A549 (cell line): ENCODE results near the gene EFTUD2. TPM values are rescaled to one million over a fixed set of nuclear protein-coding genes. Genes with fewer than 3 reads are reported as not detected.

Experiments
- ATAC-seq, 2 experiments: fragments of 200-7000 bp in 1 of 2; fragments of >200 bp in 1 of 2; cut with Nextera tagmentation in 1 of 2; cut with Tn5 transposase in 1 of 2; 3 replicates each; pipeline versions ENCODE4 v1.8.0 to v1.9.1; 2018 to 2020; ENCODE audit warnings: mild to moderate bottlenecking in 1 of 2, moderate library complexity in 1 of 2
- CTCF ChIA-PET: fragments of 300-600 bp; sonication (Branson Sonifier 250); formaldehyde crosslinking; extraction: SDS; loops from one replicate; lab custom pipeline; 2021; ENCODE audit warnings: antibody characterized with exemption, inconsistent platforms; lab: Yijun Ruan, JAX
- POLR2A ChIA-PET: fragments of 350-600 bp; formaldehyde crosslinking; extraction: SDS; loops from one replicate; lab custom pipeline; 2021; ENCODE audit warnings: antibody characterized with exemption, inconsistent platforms; lab: Yijun Ruan, JAX
- DNase-seq, 2 experiments: peaks; one replicate each; pipeline versions ENCODE4 v3.0.0 to v3.0.0-alpha.2; 2011 to 2016; ENCODE audit warnings: low read depth in 1 of 2, low spot score in 1 of 2
- FAIRE-seq: peaks from 2 replicates; lab custom pipeline; 2011; peaks lifted over from hg19 to GRCh38; lab: Jason Lieb, UNC
- H3K27ac ChIP-seq, 2 experiments: fragments of >200 bp; sonication (Bioruptor Twin); formaldehyde crosslinking; 3 replicates each; pipeline ENCODE4 v1.5.1; 2016 to 2017
- H3K4me1 ChIP-seq: fragments of >200 bp; sonication (Bioruptor Twin); formaldehyde crosslinking; 3 replicates; pipeline ENCODE4 v1.6.1; 2016
- H3K4me2 ChIP-seq: fragments of >200 bp; sonication (Bioruptor Twin); formaldehyde crosslinking; 3 replicates; pipeline ENCODE4 v1.6.1; 2016
- H3K4me3 ChIP-seq: fragments of >200 bp; sonication (Bioruptor Twin); formaldehyde crosslinking; 3 replicates; pipeline ENCODE4 v1.5.1; 2016
- H3K9me3 ChIP-seq: fragments of >200 bp; sonication (Bioruptor Twin); formaldehyde crosslinking; 3 replicates; pipeline ENCODE4 v1.6.1; 2016
- CHD4 ChIP-seq: fragments of 200-600 bp; sonication (generic); IDR thresholded peaks from 2 replicates; pipeline ENCODE4 v1.6.1; 2016; ENCODE audit warnings: antibody characterized with exemption, mild to moderate bottlenecking, borderline replicate concordance
- EHMT2 ChIP-seq: fragments of 200-600 bp; sonication (generic); IDR thresholded peaks from 2 replicates; pipeline ENCODE4 v1.6.1; 2016; ENCODE audit warnings: antibody characterized with exemption, low read depth, mild to moderate bottlenecking, moderate library complexity
- FOXS1 ChIP-seq: fragments of 250-450 bp; sonication (Bioruptor Pico); IDR thresholded peaks from 2 replicates; pipeline ENCODE4 v1.5.0; 2020; ENCODE audit warnings: mild to moderate bottlenecking, moderate library complexity
- JUNB ChIP-seq: fragments of >200 bp; sonication (Bioruptor Twin); formaldehyde crosslinking; IDR thresholded peaks from 2 replicates; pipeline ENCODE4 v1.6.1; 2016
- MAFK ChIP-seq: fragments of 450-650 bp; IDR thresholded peaks from 2 replicates; pipeline ENCODE4 v1.6.1; 2014; ENCODE audit not compliant: partially characterized antibody
- MAZ ChIP-seq: fragments of 150-350 bp; IDR thresholded peaks from 2 replicates; pipeline ENCODE4 v1.6.1; 2014; ENCODE audit warnings: antibody characterized with exemption, low read depth, low read length, borderline replicate concordance
- MYC ChIP-seq: IDR thresholded peaks from 2 replicates; pipeline ENCODE4 v1.6.1; 2012; ENCODE audit warnings: mild to moderate bottlenecking, inconsistent platforms, low read length, improper control_type of control experiment, borderline replicate concordance
- NR3C1 ChIP-seq: fragments of >200 bp; sonication (Bioruptor Twin); formaldehyde crosslinking; IDR thresholded peaks from 3 replicates; pipeline ENCODE4 v1.6.1; 2017
- POLR2A ChIP-seq: IDR thresholded peaks from 2 replicates; pipeline ENCODE4 v1.6.1; 2012; ENCODE audit warnings: mild to moderate bottlenecking, low read length
- POLR2AphosphoS2 ChIP-seq: conservative IDR thresholded peaks from 2 replicates; pipeline ENCODE4 v1.6.1; 2012; ENCODE audit warnings: low read length, improper control_type of control experiment, inconsistent platforms
- RCOR1 ChIP-seq: fragments of 150-350 bp; IDR thresholded peaks from 2 replicates; pipeline ENCODE4 v1.6.1; 2014; ENCODE audit warnings: antibody characterized with exemption, low read length, low read depth
- ZSCAN20 ChIP-seq: fragments of 250-450 bp; sonication (Bioruptor Pico); IDR thresholded peaks from 2 replicates; pipeline ENCODE4 v1.8.0; 2022; ENCODE audit warnings: mild to moderate bottlenecking, moderate library complexity
- WGBS: methylation state at CpG from one replicate; pipeline ENCODE4 v1.1.6; 2017; ENCODE audit errors: missing lambda C conversion rate; 5-methylcytosine and 5-hydroxymethylcytosine counted together
- polyA plus RNA-seq, 4 experiments: library from polyadenylated mRNA; depleted of rRNA in 3 of 4; stranded (reverse); fragments of >200 nt; fragmentation: RNase III in 1 of 4; extraction: RNeasy Plus Mini Kit Qiagen cat#74134 plus additional on column Dnase treatment in 1 of 4; gene quantifications; 2 replicates in 3 of 4; 3 replicates in 1 of 4; pipeline ENCODE4 v1.2.3, GENCODE V29; 2011 to 2017
- TF ChIP-seq, protein P1 (sequence below): fragments of 450-650 bp; IDR thresholded peaks from 2 replicates; pipeline ENCODE4 v1.6.1; 2014; ENCODE audit warnings: antibody characterized with exemption
- TF ChIP-seq, protein P2 (sequence below): fragments of >200 bp; sonication (Bioruptor Twin); formaldehyde crosslinking; IDR thresholded peaks from 2 replicates; pipeline ENCODE4 v1.6.1; 2016
- TF ChIP-seq, protein P3 (sequence below): IDR thresholded peaks from 2 replicates; pipeline ENCODE4 v1.6.1; 2012
- TF ChIP-seq, protein P4 (sequence below): fragments of 250-450 bp; sonication (Bioruptor Pico); IDR thresholded peaks from 2 replicates; pipeline ENCODE4 v1.5.0; 2020; ENCODE audit warnings: low read depth, mild to moderate bottlenecking, moderate library complexity
- TF ChIP-seq, protein P5 (sequence below): fragments of 200-600 bp; sonication (generic); IDR thresholded peaks from 2 replicates; pipeline ENCODE4 v1.6.1; 2016; ENCODE audit warnings: antibody characterized with exemption, mild to moderate bottlenecking, moderate library complexity

EFTUD2 gene
- polyA plus RNA-seq, 2 of the 4 experiments (the other 2 are of a cell fraction): 224 to 353 TPM

DNA sequence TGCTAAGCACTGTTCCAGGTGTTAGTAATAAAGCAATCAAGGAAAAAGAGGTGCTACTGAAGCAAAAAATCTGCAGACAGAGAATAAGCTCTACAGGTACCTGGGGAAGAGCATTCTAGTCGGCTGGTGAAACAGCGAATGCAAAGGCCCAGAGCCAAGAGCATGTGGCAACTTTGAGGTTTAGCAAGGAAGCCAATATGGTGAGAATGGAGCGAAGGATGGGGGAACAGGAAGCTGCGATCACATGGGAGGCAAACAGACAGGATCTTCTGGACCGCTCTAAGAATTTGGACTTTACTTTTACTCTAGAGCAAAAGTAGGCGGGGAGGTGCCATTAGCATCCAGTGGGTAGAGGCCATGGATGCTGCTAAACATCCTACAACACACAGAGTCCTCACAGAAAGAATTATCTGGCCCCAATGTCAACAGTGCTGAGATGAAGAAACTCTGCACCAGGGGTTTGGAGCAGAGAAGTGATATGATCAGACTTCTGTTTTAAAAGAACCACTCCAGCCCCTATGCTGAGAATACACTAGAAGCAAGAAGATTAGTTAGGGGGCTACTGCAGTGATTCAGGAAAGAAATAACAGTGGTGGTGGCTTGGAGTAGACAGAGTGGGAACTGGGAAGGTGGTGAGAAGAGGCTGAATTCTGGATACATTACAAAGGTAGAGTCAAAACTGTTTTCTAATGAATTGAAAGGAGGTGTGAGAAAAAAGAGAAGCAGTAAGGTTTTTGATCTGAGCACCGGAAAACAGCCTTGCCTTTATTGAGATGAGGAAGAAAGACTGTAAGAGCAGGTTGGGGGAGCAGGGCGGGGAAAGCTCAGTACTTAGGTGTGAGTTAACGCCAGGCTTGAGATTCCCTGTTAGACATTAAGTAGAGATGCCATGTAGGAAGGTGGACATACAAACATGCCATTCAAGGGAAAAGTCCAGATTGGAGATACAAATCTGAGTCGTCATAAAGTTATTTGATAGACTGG, 11.0 kb downstream of the EFTUD2 start (continued):
- TF ChIP-seq MAFK: no peak

DNA sequence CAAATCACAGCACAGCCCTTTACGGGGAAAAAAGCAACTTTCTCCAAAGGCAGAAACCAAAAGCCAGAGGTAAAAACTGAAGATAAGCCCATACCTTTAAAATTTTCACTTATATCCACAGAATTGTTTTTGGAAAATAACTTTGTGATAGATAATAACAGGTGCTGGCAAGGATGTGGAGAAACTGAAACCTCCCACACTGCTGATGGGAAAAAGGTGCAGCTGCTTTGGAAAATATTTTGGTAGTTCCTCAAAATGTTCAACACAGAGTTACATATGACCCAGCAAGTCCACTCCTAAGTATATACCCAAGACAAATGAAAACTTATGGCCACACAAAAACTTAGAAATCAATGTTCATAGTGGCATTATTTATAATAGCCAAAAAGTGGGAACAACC, 12.2 kb downstream of the EFTUD2 start:
- 93% methylated on average over 1 of the region's 1 CpG for WGBS

DNA sequence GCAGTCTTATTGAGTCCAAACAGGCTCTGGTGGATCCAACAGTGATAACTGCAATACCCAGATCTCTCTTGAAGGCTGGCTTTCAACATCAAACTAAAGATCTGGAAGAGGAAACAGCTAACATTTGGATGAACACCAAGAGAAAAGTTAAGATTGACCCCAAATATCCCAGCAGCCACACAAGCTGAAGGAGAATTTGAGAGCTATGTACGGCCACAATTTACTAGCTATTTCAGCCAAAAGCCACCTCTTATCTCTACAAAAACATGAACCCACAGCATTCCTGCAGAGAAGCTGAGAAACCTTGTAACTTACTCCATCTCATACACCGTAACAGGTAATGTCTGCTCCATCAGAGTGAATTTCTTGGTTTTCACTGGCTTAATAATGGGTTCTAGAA, 14.3 kb downstream of the EFTUD2 start:
- Histone ChIP-seq H3K4me3 (no peak overlapping the region), H3K4me2 (no peak overlapping the region), H3K27ac (no peak overlapping the region), H3K4me1 (peaks cover 15% of the 10 kb centered on the region), H3K9me3 (no peaks in the 10 kb centered on the region)
- CTCF ChIA-PET: interaction anchor here (0.6 to 45.1 kb wide), 10 partner anchors 9 to 214 kb away, joined by 3 to 1787 read pairs (median 7); partner anchors contain the start of gene EFTUD2
- POLR2A ChIA-PET: interaction anchor here (1.0 to 1.3 kb wide), 2 partner anchors 9 to 14 kb away, joined by 3 to 6 read pairs; partner anchors contain the start of gene EFTUD2
- WGBS: 96% methylated on average over 2 of the region's 2 CpGs
- TF ChIP-seq, protein P1, sequence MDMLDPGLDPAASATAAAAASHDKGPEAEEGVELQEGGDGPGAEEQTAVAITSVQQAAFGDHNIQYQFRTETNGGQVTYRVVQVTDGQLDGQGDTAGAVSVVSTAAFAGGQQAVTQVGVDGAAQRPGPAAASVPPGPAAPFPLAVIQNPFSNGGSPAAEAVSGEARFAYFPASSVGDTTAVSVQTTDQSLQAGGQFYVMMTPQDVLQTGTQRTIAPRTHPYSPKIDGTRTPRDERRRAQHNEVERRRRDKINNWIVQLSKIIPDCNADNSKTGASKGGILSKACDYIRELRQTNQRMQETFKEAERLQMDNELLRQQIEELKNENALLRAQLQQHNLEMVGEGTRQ: no peak
- TF ChIP-seq EHMT2 (no peak), FOXS1 (CRISPR knock-in tag) (no peak), JUNB (no peak), NR3C1 (no peak), RCOR1 (no peak), CHD4 (no peak), ZSCAN20 (CRISPR knock-in tag) (no peak), POLR2A (no peak)
- TF ChIP-seq, protein P2, sequence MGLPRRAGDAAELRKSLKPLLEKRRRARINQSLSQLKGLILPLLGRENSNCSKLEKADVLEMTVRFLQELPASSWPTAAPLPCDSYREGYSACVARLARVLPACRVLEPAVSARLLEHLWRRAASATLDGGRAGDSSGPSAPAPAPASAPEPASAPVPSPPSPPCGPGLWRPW: no peak
- TF ChIP-seq, protein P3, sequence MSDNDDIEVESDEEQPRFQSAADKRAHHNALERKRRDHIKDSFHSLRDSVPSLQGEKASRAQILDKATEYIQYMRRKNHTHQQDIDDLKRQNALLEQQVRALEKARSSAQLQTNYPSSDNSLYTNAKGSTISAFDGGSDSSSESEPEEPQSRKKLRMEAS: no peak
- TF ChIP-seq, protein P4, sequence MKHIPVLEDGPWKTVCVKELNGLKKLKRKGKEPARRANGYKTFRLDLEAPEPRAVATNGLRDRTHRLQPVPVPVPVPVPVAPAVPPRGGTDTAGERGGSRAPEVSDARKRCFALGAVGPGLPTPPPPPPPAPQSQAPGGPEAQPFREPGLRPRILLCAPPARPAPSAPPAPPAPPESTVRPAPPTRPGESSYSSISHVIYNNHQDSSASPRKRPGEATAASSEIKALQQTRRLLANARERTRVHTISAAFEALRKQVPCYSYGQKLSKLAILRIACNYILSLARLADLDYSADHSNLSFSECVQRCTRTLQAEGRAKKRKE (CRISPR knock-in tag): no peak
- TF ChIP-seq, protein P5, sequence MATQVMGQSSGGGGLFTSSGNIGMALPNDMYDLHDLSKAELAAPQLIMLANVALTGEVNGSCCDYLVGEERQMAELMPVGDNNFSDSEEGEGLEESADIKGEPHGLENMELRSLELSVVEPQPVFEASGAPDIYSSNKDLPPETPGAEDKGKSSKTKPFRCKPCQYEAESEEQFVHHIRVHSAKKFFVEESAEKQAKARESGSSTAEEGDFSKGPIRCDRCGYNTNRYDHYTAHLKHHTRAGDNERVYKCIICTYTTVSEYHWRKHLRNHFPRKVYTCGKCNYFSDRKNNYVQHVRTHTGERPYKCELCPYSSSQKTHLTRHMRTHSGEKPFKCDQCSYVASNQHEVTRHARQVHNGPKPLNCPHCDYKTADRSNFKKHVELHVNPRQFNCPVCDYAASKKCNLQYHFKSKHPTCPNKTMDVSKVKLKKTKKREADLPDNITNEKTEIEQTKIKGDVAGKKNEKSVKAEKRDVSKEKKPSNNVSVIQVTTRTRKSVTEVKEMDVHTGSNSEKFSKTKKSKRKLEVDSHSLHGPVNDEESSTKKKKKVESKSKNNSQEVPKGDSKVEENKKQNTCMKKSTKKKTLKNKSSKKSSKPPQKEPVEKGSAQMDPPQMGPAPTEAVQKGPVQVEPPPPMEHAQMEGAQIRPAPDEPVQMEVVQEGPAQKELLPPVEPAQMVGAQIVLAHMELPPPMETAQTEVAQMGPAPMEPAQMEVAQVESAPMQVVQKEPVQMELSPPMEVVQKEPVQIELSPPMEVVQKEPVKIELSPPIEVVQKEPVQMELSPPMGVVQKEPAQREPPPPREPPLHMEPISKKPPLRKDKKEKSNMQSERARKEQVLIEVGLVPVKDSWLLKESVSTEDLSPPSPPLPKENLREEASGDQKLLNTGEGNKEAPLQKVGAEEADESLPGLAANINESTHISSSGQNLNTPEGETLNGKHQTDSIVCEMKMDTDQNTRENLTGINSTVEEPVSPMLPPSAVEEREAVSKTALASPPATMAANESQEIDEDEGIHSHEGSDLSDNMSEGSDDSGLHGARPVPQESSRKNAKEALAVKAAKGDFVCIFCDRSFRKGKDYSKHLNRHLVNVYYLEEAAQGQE: no peak
- no peak for DNase-seq
- ATAC-seq: no peak
- FAIRE-seq: no peak

More for the DNA sequence above, 12.2 kb downstream of the EFTUD2 start:
- TF ChIP-seq MAFK (no peak), MYC (no peak), MAZ (no peak), NR3C1 (no peak), POLR2AphosphoS2 (no peak)
- TF ChIP-seq, protein P5: no peak
- TF ChIP-seq, all 56 proteins: peak for 0
- H3K9me3 ChIP-seq: no peaks in the 10 kb centered on the region
- ChIA-PET CTCF (interaction anchor here (12.2 to 45.1 kb wide), 3 partner anchors 4 to 111 kb away, joined by 223 to 1787 read pairs (median 223); partner anchors contain the start of gene EFTUD2), POLR2A (no interaction called here)
- no peak overlapping the region for H3K4me3 ChIP-seq
- no peak for ATAC-seq
- no peak for FAIRE-seq
- H3K27ac ChIP-seq: no peak overlapping the region
- H3K4me1 ChIP-seq: peaks cover 24% of the 10 kb centered on the region
- no peak overlapping the region for H3K4me2 ChIP-seq
- no peak for DNase-seq
